GM12878 (cell line): Measurements from ENCODE around the gene ADISSP.

Experiments
- BHLHE40 ChIP-seq, 2 experiments: fragments of 450-650 bp in 1 of 2; IDR thresholded peaks; 2 replicates each; pipeline ENCODE4 v1.6.1; 2011 to 2017; ENCODE audit warnings: low read depth in 2 of 2, borderline replicate concordance in 1 of 2, improper control_type of control experiment in 1 of 2, low read length in 1 of 2, mild to moderate bottlenecking in 1 of 2
- CEBPZ ChIP-seq: fragments of 150-350 bp; IDR thresholded peaks from 2 replicates; pipeline ENCODE4 v1.6.1; 2016; ENCODE audit warnings: low read depth, low read length
- ESRRA ChIP-seq: IDR thresholded peaks from 2 replicates; pipeline ENCODE4 v1.6.1; 2012; ENCODE audit warnings: mild to moderate bottlenecking, low read length, improper control_type of control experiment
- EZH2 ChIP-seq: IDR thresholded peaks from 2 replicates; pipeline ENCODE4 v1.6.1; 2012; ENCODE audit warnings: low read depth, mild to moderate bottlenecking, control low read depth, inconsistent platforms, low read length, borderline replicate concordance; ENCODE audit not compliant: control insufficient read depth
- GABPA ChIP-seq: IDR thresholded peaks from 2 replicates; pipeline ENCODE4 v1.6.1; 2014; ENCODE audit warnings: antibody characterized with exemption, low read depth, mild to moderate bottlenecking, inconsistent platforms
- HCFC1 ChIP-seq: fragments of 150-350 bp; IDR thresholded peaks from 2 replicates; pipeline ENCODE4 v1.6.1; 2014; ENCODE audit warnings: low read length
- HDAC6 ChIP-seq: fragments of 200-600 bp; sonication (generic); IDR thresholded peaks from one replicate; pipeline ENCODE4 v1.8.0; 2017; ENCODE audit warnings: antibody characterized with exemption; ENCODE audit not compliant: unreplicated experiment
- POLR2A ChIP-seq: IDR thresholded peaks from 2 replicates; pipeline ENCODE4 v1.6.1; 2011; ENCODE audit warnings: low read depth, mild to moderate bottlenecking, low read length
- POLR2AphosphoS5 ChIP-seq: IDR thresholded peaks from 2 replicates; pipeline ENCODE4 v1.6.1; 2011; ENCODE audit warnings: mild to moderate bottlenecking, low read length, inconsistent platforms
- RAD21 ChIP-seq: IDR thresholded peaks from 2 replicates; pipeline ENCODE4 v1.6.1; 2011; ENCODE audit warnings: mild to moderate bottlenecking, low read depth, low read length, moderate library complexity; ENCODE audit not compliant: insufficient read depth
- RELB ChIP-seq: fragments of 450-650 bp; IDR thresholded peaks from 2 replicates; pipeline ENCODE4 v1.6.1; 2017; ENCODE audit warnings: low read depth, mild to moderate bottlenecking, moderate library complexity
- USF2 ChIP-seq: IDR thresholded peaks from 2 replicates; pipeline ENCODE4 v1.6.1; 2011; ENCODE audit warnings: low read depth, low read length, improper control_type of control experiment, borderline replicate concordance
- ZBTB11 ChIP-seq: fragments of 450-650 bp; formaldehyde crosslinking; IDR thresholded peaks from 2 replicates; pipeline ENCODE4 v1.5.0; 2022; ENCODE audit warnings: mild to moderate bottlenecking, missing genetic modification characterization

- no peak for TF ChIP-seq BHLHE40 (IDR thresholded peaks at IDR 0.05; ENCODE audit: borderline replicate concordance in 1 of 2, low read depth in 2 of 2, low read length in 1 of 2)
- TF ChIP-seq HDAC6: no peak
- no peak for TF ChIP-seq USF2
- TF ChIP-seq EZH2: no peak
- TF ChIP-seq GABPA: no peak
- no peak for TF ChIP-seq RELB
- no peak for TF ChIP-seq POLR2AphosphoS5
- no peak for TF ChIP-seq ZBTB11 (CRISPR knock-in tag)
- no peak for TF ChIP-seq HCFC1
- no peak for TF ChIP-seq RAD21
- TF ChIP-seq ESRRA: no peak
- no peak for TF ChIP-seq CEBPZ
- no peak for TF ChIP-seq POLR2A
Measured at GRCh38 chr20:3764659-3765058, 2.9 kb downstream of the ADISSP start.
